GM19463 (cell line): ENCODE measurements around the gene AAK1.

Experiments used
- ATAC-seq: cut with Tn5 transposase; IDR thresholded peaks from one replicate; pipeline ENCODE4 v1.9.1; 2021; ENCODE audit warnings: mild to moderate bottlenecking, moderate library complexity; ENCODE audit not compliant: unreplicated experiment

The AAK1 gene

DNA sequence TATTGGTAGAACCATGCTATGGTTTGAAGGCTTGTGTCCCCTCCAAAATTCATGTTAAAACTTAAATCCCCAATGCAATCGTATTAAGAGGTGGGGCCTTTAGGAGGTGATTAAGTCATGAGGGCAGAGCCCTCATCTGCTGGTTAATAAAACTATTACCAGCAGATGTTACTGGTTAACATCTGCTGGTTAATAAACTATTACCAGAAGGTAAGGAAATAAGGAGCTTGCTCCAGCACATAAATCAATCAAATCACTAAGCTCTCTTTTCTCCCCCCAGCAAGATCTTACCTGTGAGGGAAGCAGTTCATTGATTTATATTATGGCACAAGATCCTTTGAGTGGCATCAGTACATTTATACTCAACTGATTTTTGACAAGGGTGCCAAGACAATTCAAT lies 96.9 kb downstream of the AAK1 start:
- no peak for ATAC-seq

DNA sequence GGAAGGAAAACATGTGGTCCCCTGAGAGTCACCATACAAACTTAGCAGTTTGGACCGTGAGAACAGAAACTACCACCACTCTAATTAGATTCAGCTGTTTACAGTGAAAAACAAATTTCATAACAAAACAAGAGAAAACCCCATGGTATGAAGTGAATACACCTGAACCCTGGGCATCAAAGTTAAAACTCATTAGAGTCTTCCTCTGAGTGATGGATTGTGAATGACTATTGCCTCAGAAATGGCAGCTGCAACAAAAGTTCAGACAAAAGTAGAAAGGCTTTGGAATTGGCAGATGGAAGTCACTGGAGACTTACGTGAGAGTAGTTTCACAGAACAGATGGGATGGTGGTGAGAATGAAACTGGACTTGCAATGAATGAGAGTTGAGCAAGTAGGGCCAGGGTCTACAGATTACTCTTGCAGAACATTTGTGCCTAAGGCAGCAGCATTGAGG lies 98.0 kb downstream of the AAK1 start:
- ATAC-seq: peak; percentile 66

DNA sequence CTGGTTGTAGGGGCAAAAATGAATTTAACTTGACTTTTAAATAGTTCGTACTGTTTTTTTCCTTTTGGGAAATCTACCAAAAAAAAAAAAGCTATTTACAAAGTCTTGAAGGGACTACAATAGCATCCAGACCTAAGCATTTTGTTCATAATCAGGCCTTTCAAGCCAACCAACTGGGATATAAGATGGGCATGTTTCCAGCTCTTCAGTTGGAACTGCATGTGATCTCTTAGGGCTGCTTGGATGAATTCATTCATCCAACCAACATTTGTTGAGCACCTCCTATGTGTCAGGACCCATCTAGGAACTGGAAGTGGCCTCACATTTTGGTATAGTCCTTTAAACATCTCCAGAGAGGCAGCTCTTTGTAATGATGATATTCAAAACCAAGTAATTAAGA lies 98.6 kb downstream of the AAK1 start:
- ATAC-seq: no peak

DNA sequence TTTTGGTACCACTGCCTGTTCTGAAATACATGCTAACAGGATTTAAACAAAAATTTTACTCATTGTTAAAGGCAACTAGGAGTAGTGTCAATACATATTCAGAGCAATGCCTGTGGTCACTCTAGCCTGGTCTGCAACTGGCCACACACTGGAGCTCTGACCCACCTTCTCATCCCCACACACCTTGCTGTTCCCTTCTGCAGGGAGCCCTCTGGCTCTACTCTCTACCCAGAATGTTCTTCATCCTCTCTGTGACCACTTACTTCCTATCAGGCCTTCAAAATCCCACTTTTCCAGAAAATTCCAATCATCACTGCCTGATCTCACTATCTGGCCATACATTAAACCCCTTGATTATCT lies 104.0 kb downstream of the AAK1 start:
- no peak for ATAC-seq

DNA sequence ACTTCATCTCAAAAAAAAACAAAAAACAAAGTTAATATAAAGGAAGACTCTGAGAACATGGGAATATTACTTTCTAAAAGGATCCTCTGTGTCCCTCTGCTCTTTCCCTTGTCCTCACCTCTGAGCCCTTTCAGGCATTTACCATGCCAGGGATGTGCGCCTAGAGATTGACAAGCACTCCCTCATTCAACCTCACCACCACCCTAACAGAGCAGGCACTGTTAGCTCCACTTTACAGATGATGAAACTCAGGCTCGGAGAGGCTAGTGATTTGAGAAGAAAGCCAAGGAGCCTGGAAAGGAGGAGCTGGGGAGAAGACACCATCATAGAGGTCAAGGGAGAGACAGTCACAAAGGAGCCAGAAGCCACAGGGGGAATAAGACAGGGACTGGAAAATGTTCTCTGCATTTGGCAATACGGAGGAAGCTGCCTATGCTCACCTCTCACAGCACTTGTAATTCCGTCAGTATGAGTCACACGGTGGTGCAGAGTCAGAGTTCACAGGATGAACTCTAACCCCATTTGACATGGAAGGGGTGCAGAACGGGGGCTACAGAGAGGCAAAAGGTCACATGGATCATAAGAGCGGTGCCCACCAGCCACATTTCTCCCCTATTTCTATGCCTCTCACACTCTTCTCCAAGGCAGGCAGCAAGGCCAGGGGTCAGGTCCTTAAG lies 104.5 kb downstream of the AAK1 start:
- no peak for ATAC-seq

DNA sequence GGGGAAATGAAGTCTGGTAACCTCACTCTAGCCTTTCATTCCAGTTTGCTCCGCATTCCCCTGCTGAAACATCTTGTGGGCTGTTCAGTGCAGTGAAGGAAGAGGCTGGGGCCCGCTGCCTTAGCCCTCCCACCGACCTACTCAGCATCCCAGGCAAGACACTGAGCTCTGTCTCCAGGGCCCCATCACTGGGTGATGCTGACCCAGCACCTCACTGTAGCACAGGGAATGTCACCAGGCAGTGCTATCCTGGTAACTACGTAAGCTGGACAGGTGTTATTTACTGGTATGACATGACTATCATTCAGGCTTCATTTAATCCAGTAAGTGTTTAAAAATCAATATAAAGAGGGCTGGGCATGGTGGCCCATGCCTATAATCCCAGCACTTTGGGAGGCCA lies 105.3 kb downstream of the AAK1 start:
- no peak for ATAC-seq

- peak; percentile 65 for ATAC-seq
Observed at GRCh38 chr2:69535817-69536241, 107.7 kb downstream of the AAK1 start.

GRCh38 chr2:69531186-69531585 lies 112.4 kb downstream of the AAK1 start:
- no peak for ATAC-seq

- no peak for ATAC-seq
Observed at GRCh38 chr2:69529480-69529879, 114.1 kb downstream of the AAK1 start.

- no peak for ATAC-seq
Observed at GRCh38 chr2:69525261-69525660, 118.3 kb downstream of the AAK1 start.

DNA sequence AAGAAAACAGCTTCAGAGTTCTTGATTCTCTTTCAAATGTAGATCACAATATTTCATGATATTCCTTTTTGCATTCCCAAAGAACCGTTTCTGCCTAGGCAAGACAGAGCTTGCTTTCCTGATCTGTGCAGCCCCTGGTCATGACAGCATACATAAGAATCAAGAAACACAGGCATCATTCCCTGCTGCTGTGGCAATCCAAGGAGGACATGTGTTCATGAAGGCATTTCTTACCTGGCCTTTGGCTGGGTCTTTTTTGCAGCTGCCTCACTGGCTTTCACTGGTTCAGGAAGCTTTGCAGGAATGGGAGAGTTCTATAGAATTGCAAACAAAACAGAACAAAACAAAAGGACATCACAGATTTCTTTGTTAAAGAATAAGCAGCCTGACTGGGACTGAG lies 118.7 kb downstream of the AAK1 start:
- ATAC-seq: no peak

DNA sequence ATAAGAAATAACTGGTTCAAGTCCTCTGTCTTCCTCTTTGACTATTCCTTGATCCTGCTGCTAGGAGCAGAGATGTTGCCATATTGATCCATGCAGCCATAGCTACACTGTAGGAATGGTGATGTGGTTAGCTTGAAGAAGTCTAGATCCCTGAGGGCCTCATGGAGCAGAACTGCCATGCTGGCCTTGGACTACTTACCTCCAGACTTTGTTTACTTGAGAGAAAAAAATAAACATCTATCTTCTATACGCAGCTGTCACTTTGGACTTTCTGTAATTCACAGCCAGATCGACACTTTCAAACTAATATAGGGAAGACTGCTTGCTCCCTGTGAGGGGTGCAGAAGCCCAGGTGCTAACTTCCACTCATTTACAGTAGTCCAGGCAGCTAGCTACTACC lies 121.8 kb downstream of the AAK1 start:
- no peak for ATAC-seq

DNA sequence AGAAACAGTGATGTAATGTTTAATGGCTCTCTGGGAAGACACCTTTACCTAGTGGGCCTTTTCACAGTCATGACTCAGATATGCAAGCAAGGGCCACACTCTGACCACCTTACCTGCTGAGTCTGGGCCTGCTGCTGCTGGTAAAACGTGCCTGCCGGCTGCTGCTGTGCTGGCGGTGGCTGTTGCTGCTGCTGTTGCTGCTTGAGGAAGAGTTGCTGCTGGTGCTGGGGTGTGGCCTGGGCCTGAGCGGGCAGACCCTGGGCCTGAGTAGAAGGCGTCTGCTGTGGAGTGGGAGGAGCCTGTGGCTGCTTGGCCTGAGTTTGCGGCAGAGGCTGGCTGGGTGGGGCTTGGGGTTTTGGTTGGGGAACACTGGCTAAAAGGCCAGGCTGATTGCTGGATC lies 124.7 kb downstream of the AAK1 start:
- no peak for ATAC-seq

DNA sequence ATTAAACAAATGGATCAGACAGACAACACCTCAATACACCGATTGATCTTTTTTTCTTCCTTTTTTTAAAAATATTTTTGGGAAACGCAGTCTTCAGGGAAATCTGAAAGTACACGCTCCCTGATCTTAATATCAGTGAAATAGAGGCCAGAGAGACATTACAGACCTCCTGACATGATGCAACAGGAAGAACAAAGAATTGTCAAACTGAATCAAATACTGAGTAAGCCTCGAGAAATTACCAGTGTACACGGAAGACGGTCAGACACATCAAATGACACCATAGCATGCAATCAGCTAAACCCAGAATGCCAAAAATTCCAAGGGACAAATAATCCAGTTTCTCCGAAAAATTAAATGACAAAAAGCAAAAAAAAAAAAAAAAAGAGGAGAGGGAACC lies 126.1 kb downstream of the AAK1 start:
- no peak for ATAC-seq

GRCh38 chr2:69514819-69515218 lies 128.7 kb downstream of the AAK1 start:
- no peak for ATAC-seq

DNA sequence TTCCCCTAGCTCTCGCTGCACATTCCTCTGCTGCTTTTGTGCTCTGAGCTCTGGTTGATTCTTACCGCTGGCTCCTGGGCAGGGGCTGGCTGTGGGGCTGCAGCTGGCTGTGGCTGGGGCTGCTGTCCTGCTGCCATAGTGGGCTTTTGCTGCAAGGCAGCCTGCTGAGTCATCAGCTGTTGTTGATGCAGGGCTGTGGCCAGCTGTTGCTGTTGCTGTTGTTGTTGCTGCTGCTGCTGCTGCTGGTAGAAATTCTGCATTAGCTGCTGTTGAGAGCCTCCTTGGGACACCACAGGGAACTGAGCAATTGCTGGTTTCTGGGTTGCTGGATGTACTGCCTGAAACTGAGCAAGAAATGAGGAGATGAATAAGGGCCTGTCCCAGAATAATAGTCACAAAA lies 129.1 kb downstream of the AAK1 start:
- no peak for ATAC-seq

DNA sequence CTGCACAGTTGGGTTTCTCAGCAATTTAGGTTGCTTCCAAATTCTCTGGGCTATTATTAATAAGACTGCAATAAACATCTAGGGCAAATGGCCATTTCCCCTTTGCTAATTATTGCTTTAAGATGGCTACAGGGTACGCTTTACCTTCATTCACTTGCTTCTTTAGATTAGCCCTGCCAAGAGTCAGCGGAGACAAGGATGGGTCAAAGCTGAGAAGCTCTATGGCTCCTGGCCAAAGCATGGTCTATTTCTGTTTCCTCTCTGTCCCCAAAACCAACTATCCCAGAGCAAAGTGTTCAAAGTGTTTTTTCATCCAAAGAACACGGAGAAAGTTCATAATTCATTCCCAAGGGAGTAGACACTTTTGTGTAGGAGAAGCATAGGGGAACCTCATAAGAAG lies 131.1 kb downstream of the AAK1 start:
- no peak for ATAC-seq

GRCh38 chr2:69510204-69510603 lies 133.3 kb downstream of the AAK1 start:
- no peak for ATAC-seq

DNA sequence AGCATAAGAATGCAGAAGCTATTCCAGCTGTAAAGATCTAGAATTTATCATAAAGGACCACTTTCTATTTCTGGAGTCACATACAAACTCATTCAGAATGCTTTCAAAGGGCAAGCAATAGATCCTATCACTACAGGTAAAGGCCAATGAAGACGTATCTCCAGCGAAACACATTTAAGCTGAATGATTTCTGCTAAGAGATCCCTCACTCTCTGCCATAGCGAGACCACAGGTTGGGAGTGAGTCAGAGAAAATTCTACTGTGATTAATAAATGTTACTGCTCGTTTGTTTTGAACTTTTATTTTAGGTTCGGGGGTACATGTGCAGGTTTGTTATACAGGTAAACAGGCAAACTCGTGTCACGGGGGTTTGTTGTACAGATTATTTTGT lies 133.8 kb downstream of the AAK1 start:
- no peak for ATAC-seq

GRCh38 chr2:69509011-69509749 lies 134.4 kb downstream of the AAK1 start:
- no peak for ATAC-seq

DNA sequence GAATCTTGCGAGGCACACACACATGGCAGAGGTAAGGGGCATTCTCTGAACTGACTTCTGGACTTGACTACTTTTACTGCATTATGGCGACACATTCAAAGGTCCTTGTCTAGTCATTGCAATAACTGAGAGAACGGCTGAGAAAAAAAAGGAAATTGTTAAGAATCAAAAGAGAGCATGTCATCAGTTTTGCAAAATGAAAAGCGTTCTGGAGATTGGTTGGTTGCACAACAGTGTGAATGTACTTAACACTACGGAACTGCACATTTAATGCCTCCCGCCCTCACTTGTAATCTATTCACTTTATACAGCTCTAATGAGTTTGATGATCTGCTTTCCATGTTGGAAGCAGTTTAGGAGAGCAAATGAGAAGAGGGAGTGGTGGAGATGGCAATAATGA lies 137.8 kb downstream of the AAK1 start:
- ATAC-seq: no peak

GRCh38 chr2:69501301-69501700 lies 142.2 kb downstream of the AAK1 start:
- no peak for ATAC-seq

DNA sequence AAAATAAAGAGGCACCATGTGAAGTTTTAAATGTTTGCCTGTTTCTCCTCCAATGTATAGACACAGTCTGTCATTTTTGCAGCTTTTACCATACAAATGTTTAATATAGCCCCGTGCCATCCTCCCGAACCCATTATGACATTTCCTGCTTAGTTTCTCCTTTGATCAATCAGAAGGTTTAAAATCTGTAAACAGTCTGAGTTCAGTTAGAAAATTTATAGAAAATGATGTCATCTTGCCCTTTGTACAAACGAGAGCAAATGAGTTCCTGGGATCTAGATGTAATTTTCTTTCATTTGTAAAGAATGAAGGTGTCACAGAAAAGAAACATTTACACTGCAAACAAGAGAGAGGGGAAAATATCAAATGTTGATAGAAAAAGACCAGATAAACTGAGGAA lies 143.6 kb downstream of the AAK1 start:
- no peak for ATAC-seq
